Upper lobe of left lung (tissue), 4 donors: Measurements from ENCODE around the gene MCTP1.

Source experiments
- EP300 ChIP-seq, 4 donors: sonication (generic); formaldehyde crosslinking; IDR thresholded peaks; one replicate each; pipeline ENCODE4 v1.5.1; 2017; ENCODE audit warnings: antibody characterized with exemption in 4 of 4, control low read depth in 2 of 4
- POLR2A ChIP-seq, 4 donors: fragments of 450-650 bp; IDR thresholded peaks; one replicate each; pipeline ENCODE4 v1.5.1; 2016 to 2017; ENCODE audit warnings: antibody characterized with exemption in 4 of 4, mild to moderate bottlenecking in 2 of 4
- POLR2AphosphoS5 ChIP-seq, 2 donors: sonication (generic); formaldehyde crosslinking; IDR thresholded peaks; one replicate each; pipeline ENCODE4 v1.5.1; 2017; ENCODE audit warnings: antibody characterized with exemption in 2 of 2
- TF ChIP-seq, protein P1 (sequence below), 6 experiments: fragments of 450-650 bp in 4 of 6; fragments of 200-600 bp in 2 of 6; sonication (generic) in 2 of 6; IDR thresholded peaks; one replicate each; pipeline ENCODE4 v1.5.1; 2016 to 2019; ENCODE audit warnings: antibody characterized with exemption in 6 of 6

DNA sequence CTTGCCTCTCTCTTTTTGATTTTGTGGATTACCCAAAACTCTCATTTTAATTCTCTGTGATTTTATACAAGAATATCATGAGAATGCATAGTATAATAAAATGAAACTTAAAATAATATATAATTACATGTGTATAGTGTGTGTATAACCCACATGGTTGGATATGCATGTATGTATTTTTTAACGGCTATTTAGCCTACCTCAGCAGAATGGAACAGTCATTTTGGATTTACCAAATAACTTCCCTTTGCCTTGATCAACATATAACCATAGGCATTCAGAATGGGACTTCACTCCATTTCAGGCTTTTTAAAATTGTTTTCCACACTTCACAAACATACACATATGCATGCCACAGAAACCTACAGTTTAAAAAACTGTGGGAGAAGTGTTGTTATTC, 505.2 kb downstream of the MCTP1 start:
- TF ChIP-seq, protein P1, sequence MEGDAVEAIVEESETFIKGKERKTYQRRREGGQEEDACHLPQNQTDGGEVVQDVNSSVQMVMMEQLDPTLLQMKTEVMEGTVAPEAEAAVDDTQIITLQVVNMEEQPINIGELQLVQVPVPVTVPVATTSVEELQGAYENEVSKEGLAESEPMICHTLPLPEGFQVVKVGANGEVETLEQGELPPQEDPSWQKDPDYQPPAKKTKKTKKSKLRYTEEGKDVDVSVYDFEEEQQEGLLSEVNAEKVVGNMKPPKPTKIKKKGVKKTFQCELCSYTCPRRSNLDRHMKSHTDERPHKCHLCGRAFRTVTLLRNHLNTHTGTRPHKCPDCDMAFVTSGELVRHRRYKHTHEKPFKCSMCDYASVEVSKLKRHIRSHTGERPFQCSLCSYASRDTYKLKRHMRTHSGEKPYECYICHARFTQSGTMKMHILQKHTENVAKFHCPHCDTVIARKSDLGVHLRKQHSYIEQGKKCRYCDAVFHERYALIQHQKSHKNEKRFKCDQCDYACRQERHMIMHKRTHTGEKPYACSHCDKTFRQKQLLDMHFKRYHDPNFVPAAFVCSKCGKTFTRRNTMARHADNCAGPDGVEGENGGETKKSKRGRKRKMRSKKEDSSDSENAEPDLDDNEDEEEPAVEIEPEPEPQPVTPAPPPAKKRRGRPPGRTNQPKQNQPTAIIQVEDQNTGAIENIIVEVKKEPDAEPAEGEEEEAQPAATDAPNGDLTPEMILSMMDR (IDR thresholded peaks at IDR 0.05) = no peak
- TF ChIP-seq POLR2A (IDR thresholded peaks at IDR 0.05) (no peak), POLR2AphosphoS5 (IDR thresholded peaks at IDR 0.05) (no peak), EP300 (IDR thresholded peaks at IDR 0.05) (no peak)
